Adrenal gland (tissue), 12 donors: Measurements from ENCODE around the gene CLDN24. TPM values are rescaled to one million over a fixed set of nuclear protein-coding genes. Genes with fewer than 3 reads are reported as not detected.

Experiments used
- DNase-seq, 7 donors: peaks; one replicate each; pipeline ENCODE4 v3.0.0-alpha.2; 2019 to 2020
- H3K27ac ChIP-seq, 5 donors: fragments of 200-600 bp; sonication (generic) in 4 of 5; 1 replicate in 3 of 5; 2 replicates in 2 of 5; pipeline versions ENCODE4 v1.5.1 to v1.8.0; 2016 to 2020; ENCODE audit warnings: mild to moderate bottlenecking in 1 of 5
- H3K27me3 ChIP-seq: fragments of 200-600 bp; 2 replicates; pipeline ENCODE4 v1.8.0; 2021
- H3K36me3 ChIP-seq, 2 donors: fragments of 200-600 bp; replicated peaks in 1 of 2; 1 replicate in 1 of 2; 2 replicates in 1 of 2; pipeline versions ENCODE4 v1.5.1 to v1.8.0; 2018 to 2022
- H3K4me1 ChIP-seq, 2 donors: fragments of 200-600 bp; replicated peaks in 1 of 2; 1 replicate in 1 of 2; 2 replicates in 1 of 2; pipeline versions ENCODE4 v1.5.1 to v1.8.0; 2018 to 2021
- H3K4me3 ChIP-seq, 4 donors: fragments of 200-600 bp; sonication (generic) in 3 of 4; one replicate each; pipeline ENCODE4 v1.5.1; 2016 to 2018
- H3K9me3 ChIP-seq, 3 donors: fragments of 200-600 bp; sonication (generic) in 1 of 3; replicated peaks in 1 of 3; 1 replicate in 2 of 3; 2 replicates in 1 of 3; pipeline versions ENCODE4 v1.5.1 to v1.8.0; 2016 to 2021
- CTCF ChIP-seq, 6 experiments: fragments of 450-650 bp in 4 of 6; fragments of 200-600 bp in 2 of 6; sonication (generic) in 1 of 6; IDR thresholded peaks; 1 replicate in 5 of 6; 2 replicates in 1 of 6; pipeline versions ENCODE4 v1.5.1 to v1.8.0; 2016 to 2021; ENCODE audit warnings: antibody characterized with exemption in 6 of 6, mild to moderate bottlenecking in 2 of 6, moderate library complexity in 1 of 6
- POLR2A ChIP-seq, 2 donors: fragments of 450-650 bp; IDR thresholded peaks; one replicate each; pipeline ENCODE4 v1.6.1; 2017; ENCODE audit warnings: antibody characterized with exemption in 2 of 2, mild to moderate bottlenecking in 2 of 2, moderate library complexity in 1 of 2
- WGBS, 4 donors: extraction: QIAGEN DNeasy Blood & Tissue Kit in 2 of 4; methylation state at CpG; one replicate each; pipeline versions ENCODE4 v1.1.5 to v1.1.7; 2013 to 2017; 5-methylcytosine and 5-hydroxymethylcytosine counted together
- intact Hi-C, 2 donors: fragments of 100-400 bp; cut with DNase I; formaldehyde crosslinking; loops; one replicate each; pipeline versions ENCODE4 v1.14.1 to v1.15.0; 2022 to 2023
- polyA plus RNA-seq, 3 donors: library from polyadenylated mRNA; stranded (reverse); fragments of 200-250 nt in 2 of 3; fragments of 350-450 nt in 1 of 3; fragmentation: Illumina TruSeq in 1 of 3; extraction: RNeasy Lipid Tissue Mini Kit (QIAGEN cat#74804) in 1 of 3; gene quantifications; one replicate each; pipeline ENCODE4 v1.2.3, GENCODE V29; 2013 to 2014
- total RNA-seq, 9 donors: library from RNA; depleted of rRNA in 4 of 9; stranded (reverse); fragments of >200 nt in 4 of 9; fragments of 120-200 nt in 1 of 9; fragmentation: NEBNext Ultra II Directional in 1 of 9; extraction: Animal tissue kit (Norgen Biotek cat#: 25700) in 1 of 9; gene quantifications; one replicate each; pipeline versions ENCODE4 v1.1.0 to v1.2.4, GENCODE V29; 2013 to 2023
- donor health status: healthy with polysubstance abuse.
- donor health status: Bipolar disorder and iron deficiency.
- donor health status: DM: yes; HTN: yes; CAD: no.
- donor health status: DM: no; HTN: no; CAD: no.
- donor health status: DM: no; HTN: no; CAD: no.
- donor health status: DM: yes; HTN: yes; CAD: no.

The CLDN24 gene
- total and polyA plus RNA-seq, 12 donors: not detected

GRCh38 chr4:183321516-183321915, 710 bp downstream of the CLDN24 start:
- Histone ChIP-seq H3K9me3 (no peaks in the 10 kb centered on the region), H3K36me3 (no peaks in the 10 kb centered on the region), H3K27me3 (no peaks in the 10 kb centered on the region), H3K4me1 (no peaks in the 10 kb centered on the region), H3K27ac (no peak overlapping the region), H3K4me3 (no peak overlapping the region)
- WGBS, 4 donors: 92 to 100% (median 95%) methylated on average over 2 to 5 of the region's 5 CpGs
- intact Hi-C loops: no loop called here
- DNase-seq: no peak
- no peak for TF ChIP-seq POLR2A (IDR thresholded peaks at IDR 0.05)
- no peak for TF ChIP-seq CTCF (IDR thresholded peaks at IDR 0.05)

- Histone ChIP-seq H3K9me3 (no peaks in the 10 kb centered on the region), H3K36me3 (no peaks in the 10 kb centered on the region), H3K27ac (no peak overlapping the region), H3K4me1 (no peaks in the 10 kb centered on the region), H3K4me3 (no peak overlapping the region), H3K27me3 (no peaks in the 10 kb centered on the region)
- 83 to 95% (median 89%) methylated on average over 2 of the region's 2 CpGs for WGBS, 4 donors
- intact Hi-C loops: no loop called here
- no peak for DNase-seq
- no peak for TF ChIP-seq POLR2A (IDR thresholded peaks at IDR 0.05)
- no peak for TF ChIP-seq CTCF (IDR thresholded peaks at IDR 0.05)
Measured at GRCh38 chr4:183321079-183321478, 1.1 kb downstream of the CLDN24 start.

GRCh38 chr4:183320211-183321059, 1.8 kb downstream of the CLDN24 start, which contains the start of gene CLDN22:
Gene CLDN22, minus strand, starts transcription at chr4:183320276. Its CDS starts 58 bp downstream, at chr4:183320218.
- H3K9me3 ChIP-seq: no peaks in the 10 kb centered on the region
- no peak for TF ChIP-seq POLR2A (IDR thresholded peaks at IDR 0.05)
- TF ChIP-seq CTCF (IDR thresholded peaks at IDR 0.05): no peak
- no peak within 1 kb of the TSS for H3K27ac ChIP-seq
- no peak within 1 kb of the TSS for H3K4me3 ChIP-seq
- WGBS, 4 donors: 82 to 92% (median 90%) methylated on average over 6 of the region's 6 CpGs
- no peaks in the 10 kb centered on the region for H3K36me3 ChIP-seq
- H3K27me3 ChIP-seq: no peaks in the 10 kb centered on the region
- no peaks in the 10 kb centered on the region for H3K4me1 ChIP-seq
- intact Hi-C loops: no loop called here
- no peak for DNase-seq

- Histone ChIP-seq H3K27me3 (no peaks in the 10 kb centered on the region), H3K27ac (no peak overlapping the region), H3K9me3 (no peaks in the 10 kb centered on the region), H3K4me3 (no peak overlapping the region), H3K4me1 (no peaks in the 10 kb centered on the region), H3K36me3 (no peaks in the 10 kb centered on the region)
- DNase-seq: no peak
- WGBS, 4 donors: 82 to 95% (median 92%) methylated on average over 10 of the region's 10 CpGs
- TF ChIP-seq POLR2A (IDR thresholded peaks at IDR 0.05) (no peak), CTCF (IDR thresholded peaks at IDR 0.05) (no peak)
- intact Hi-C loops: no loop called here
Measured at GRCh38 chr4:183318656-183319055, 3.6 kb downstream of the CLDN24 start.
